Vagina (tissue), 2 donors: ENCODE measurements around the gene ASPG. TPM values are rescaled to one million over a fixed set of nuclear protein-coding genes. Genes with fewer than 3 reads are reported as not detected.

Source experiments
- DNase-seq, 2 donors: peaks; one replicate each; pipeline ENCODE4 v3.0.0-alpha.2; 2017; ENCODE audit errors: extremely low spot score in 2 of 2
- H3K27ac ChIP-seq: fragments of 200-600 bp; sonication (generic); one replicate; pipeline ENCODE4 v1.5.1; 2019
- H3K27me3 ChIP-seq: fragments of 200-600 bp; sonication (generic); one replicate; pipeline ENCODE4 v1.5.1; 2019
- H3K36me3 ChIP-seq, 2 donors: fragments of 200-600 bp; sonication (generic); one replicate each; pipeline ENCODE4 v1.5.1; 2017 to 2019
- H3K4me1 ChIP-seq: fragments of 200-600 bp; sonication (generic); one replicate; pipeline ENCODE4 v1.5.1; 2019
- H3K4me3 ChIP-seq, 2 donors: fragments of 200-600 bp; sonication (generic); 1 replicate in 1 of 2; 2 replicates in 1 of 2; pipeline ENCODE4 v1.5.1; 2016 to 2019
- H3K9me3 ChIP-seq: fragments of 200-600 bp; sonication (generic); one replicate; pipeline ENCODE4 v1.5.1; 2019
- POLR2A ChIP-seq, 2 donors: fragments of 450-650 bp; IDR thresholded peaks; one replicate each; pipeline ENCODE4 v1.6.1; 2017; ENCODE audit warnings: antibody characterized with exemption in 2 of 2, mild to moderate bottlenecking in 2 of 2, moderate library complexity in 2 of 2
- POLR2AphosphoS5 ChIP-seq, 2 donors: sonication (generic); formaldehyde crosslinking; IDR thresholded peaks; one replicate each; pipeline ENCODE4 v1.9.0; 2017; ENCODE audit warnings: antibody characterized with exemption in 2 of 2, mild to moderate bottlenecking in 2 of 2, low read depth in 1 of 2; ENCODE audit not compliant: insufficient read depth in 1 of 2
- intact Hi-C: fragments of 100-400 bp; cut with DNase I; formaldehyde crosslinking; loops from one replicate; pipeline ENCODE4 v1.15.1; 2023
- total RNA-seq: library from RNA; depleted of rRNA; stranded (reverse); fragments of >200 nt; gene quantifications from one replicate; pipeline ENCODE4 v1.2.3, GENCODE V29; 2016
- TF ChIP-seq, protein P1 (sequence below), 3 experiments: fragments of 450-650 bp in 2 of 3; fragments of 200-600 bp in 1 of 3; sonication (generic) in 1 of 3; IDR thresholded peaks; one replicate each; pipeline ENCODE4 v1.5.1; 2017 to 2019; ENCODE audit warnings: antibody characterized with exemption in 3 of 3, mild to moderate bottlenecking in 2 of 3, moderate library complexity in 2 of 3

Gene ASPG
- total RNA-seq, 1 donor from 2014 or later, result 3.7 TPM

DNA sequence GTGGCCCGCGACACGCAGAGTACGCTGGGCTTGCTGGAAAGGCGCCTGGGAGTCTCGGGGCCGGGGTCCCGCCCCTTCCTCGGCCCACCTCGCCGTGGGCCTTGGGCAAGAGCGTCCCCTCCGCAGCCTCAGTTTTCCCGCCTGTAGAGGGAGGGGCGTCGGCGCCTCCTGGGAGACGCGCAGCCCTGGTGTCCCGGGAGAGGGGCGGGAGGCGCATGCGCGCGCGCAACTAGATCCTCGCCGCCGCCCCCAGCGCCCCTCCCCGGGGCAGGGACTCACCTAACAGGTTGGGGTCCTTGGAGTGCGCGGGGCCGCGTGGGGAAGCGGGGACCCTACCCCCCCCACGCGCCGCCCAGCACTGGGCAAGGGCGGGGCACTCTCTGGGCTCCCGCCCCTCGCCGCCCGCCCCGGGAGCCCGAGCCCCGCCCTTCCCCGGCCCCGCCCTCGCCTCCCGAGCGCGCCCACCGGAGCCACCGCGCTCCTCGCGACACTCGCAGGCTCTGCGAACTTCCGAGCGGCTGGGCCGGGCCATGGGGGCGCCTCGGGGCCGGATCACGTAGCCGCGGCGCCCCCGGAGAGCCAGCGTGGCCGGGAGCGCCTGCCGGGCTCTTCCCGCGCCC lies 52.7 kb downstream of the ASPG start, which contains the start of gene KIF26A:
KIF26A (plus strand) TSS at position 490 of the 620 bp plus-strand sequence. CDS start 136 bp downstream, outside the sequence.
- intact Hi-C loops, result loop anchor here (5.0 to 10.0 kb wide), 2 partner anchors 427 to 499 kb away; no protein-coding TSS in a partner anchor
- H3K4me1 ChIP-seq, result peaks cover 48% of the 10 kb centered on the region

DNA sequence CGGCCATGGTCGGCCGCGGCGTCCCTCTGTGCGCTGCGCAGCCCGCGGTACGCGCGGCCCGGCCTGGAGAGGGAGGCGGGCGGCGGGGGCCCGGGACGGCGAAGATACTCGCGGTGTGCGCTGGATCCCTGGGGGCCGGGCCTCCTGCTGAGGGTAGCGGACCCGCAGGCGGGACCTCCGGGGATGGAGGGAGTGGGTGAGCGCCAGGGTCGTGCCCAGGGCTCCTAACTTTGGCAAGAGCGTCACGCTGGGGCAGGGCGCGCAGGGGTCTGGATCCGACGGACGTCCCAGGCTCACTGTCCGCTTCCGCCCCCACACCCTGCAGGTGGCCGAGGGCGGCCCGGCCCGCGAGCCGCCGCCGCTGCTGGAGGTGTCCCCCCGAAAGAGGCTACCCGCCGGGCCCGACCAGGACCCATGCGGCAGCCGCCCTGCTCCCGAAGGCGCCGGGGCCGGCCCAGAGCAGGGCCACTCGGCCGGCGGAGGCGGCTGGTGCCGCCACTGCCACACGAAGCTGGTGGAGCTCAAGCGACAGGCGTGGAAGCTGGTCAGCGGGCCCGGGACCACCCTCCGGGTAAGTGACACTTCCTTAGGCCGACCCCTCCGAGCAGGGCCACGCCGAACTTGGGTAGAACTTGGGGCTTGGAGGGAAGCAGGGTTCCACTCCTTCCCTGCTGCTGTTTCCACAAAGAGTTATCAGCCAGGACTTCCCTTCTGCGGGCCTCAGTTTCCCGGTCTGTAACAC lies 53.4 kb downstream of the ASPG start:
- H3K4me3 ChIP-seq, result peak overlapping the region; percentile 52 to 56
- TF ChIP-seq, protein P1, sequence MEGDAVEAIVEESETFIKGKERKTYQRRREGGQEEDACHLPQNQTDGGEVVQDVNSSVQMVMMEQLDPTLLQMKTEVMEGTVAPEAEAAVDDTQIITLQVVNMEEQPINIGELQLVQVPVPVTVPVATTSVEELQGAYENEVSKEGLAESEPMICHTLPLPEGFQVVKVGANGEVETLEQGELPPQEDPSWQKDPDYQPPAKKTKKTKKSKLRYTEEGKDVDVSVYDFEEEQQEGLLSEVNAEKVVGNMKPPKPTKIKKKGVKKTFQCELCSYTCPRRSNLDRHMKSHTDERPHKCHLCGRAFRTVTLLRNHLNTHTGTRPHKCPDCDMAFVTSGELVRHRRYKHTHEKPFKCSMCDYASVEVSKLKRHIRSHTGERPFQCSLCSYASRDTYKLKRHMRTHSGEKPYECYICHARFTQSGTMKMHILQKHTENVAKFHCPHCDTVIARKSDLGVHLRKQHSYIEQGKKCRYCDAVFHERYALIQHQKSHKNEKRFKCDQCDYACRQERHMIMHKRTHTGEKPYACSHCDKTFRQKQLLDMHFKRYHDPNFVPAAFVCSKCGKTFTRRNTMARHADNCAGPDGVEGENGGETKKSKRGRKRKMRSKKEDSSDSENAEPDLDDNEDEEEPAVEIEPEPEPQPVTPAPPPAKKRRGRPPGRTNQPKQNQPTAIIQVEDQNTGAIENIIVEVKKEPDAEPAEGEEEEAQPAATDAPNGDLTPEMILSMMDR (IDR thresholded peaks at IDR 0.05), result no peak
- no peaks in the 10 kb centered on the region for H3K27me3 ChIP-seq
- H3K4me1 ChIP-seq, result peaks cover 48% of the 10 kb centered on the region
- no peak for DNase-seq
- H3K9me3 ChIP-seq, result no peaks in the 10 kb centered on the region
- intact Hi-C loops, result loop anchor here (5.0 to 10.0 kb wide), 2 partner anchors 426 to 498 kb away; no protein-coding TSS in a partner anchor
- H3K36me3 ChIP-seq, result no peaks in the 10 kb centered on the region
- H3K27ac ChIP-seq, result peak overlapping the region; percentile 15

More for the DNA sequence above, 52.7 kb downstream of the ASPG start, which contains the start of gene KIF26A:
- H3K9me3 ChIP-seq, result no peaks in the 10 kb centered on the region
- peak within 1 kb of the TSS; percentile 15 for H3K27ac ChIP-seq
- no peak for DNase-seq
- H3K27me3 ChIP-seq, result no peaks in the 10 kb centered on the region
- peak within 1 kb of the TSS; percentile 52 to 56 for H3K4me3 ChIP-seq
- TF ChIP-seq POLR2A (IDR thresholded peaks at IDR 0.05) (no peak), POLR2AphosphoS5 (IDR thresholded peaks at IDR 0.05; ENCODE audit: insufficient read depth in 1 of 2, low read depth in 1 of 2) (no peak)
- TF ChIP-seq, protein P1 (IDR thresholded peaks at IDR 0.05), result no peak
- no peaks in the 10 kb centered on the region for H3K36me3 ChIP-seq

DNA sequence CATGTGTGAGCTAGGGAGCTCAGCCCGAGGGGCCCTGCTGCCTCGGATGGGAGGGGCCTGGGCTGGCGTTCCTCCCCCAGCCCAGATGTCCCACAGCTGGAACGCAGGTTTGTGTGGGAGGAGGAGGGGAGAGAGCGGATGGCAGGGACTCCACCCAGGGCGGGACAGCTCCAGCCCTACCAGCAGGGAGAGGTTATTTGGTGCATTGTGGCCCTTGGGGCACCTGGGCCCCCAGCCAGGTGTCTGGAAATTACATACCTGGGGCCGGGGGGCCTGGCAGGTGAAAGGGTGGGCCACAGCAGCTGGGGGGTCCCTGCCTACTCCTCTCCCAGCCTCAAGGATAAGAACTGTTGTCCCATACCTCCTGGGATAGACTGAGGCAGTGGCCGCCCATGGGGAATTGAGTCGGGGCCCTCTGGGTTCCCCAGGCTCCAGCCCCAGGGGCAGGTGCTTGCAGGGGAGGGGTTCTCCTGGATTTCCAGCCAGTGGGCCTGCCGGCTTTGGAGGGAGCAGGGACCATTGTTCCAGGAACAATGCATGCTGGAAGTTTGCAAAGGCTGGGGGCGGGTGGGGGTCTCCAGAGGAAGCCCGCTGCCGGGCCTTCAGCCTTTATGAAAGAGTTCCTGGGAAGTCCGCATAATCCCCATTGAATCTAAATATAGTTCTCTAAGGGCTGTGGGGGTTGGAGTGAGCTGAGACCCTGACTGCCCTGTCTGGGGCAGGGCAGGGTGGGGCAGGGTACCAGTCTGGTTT lies 54.1 kb downstream of the ASPG start:
- Histone ChIP-seq H3K9me3 (no peaks in the 10 kb centered on the region), H3K4me3 (peak overlapping the region; percentile 52 to 56), H3K27ac (peak overlapping the region; percentile 15), H3K27me3 (no peaks in the 10 kb centered on the region), H3K36me3 (no peaks in the 10 kb centered on the region), H3K4me1 (peaks cover 48% of the 10 kb centered on the region)
- intact Hi-C loops, result loop anchor here (5.0 to 10.0 kb wide), 2 partner anchors 425 to 498 kb away; no protein-coding TSS in a partner anchor
- no peak for DNase-seq
- TF ChIP-seq POLR2AphosphoS5 (IDR thresholded peaks at IDR 0.05; ENCODE audit: insufficient read depth in 1 of 2, low read depth in 1 of 2) (no peak), POLR2A (IDR thresholded peaks at IDR 0.05) (no peak)
- TF ChIP-seq, protein P1 (IDR thresholded peaks at IDR 0.05), result no peak

DNA sequence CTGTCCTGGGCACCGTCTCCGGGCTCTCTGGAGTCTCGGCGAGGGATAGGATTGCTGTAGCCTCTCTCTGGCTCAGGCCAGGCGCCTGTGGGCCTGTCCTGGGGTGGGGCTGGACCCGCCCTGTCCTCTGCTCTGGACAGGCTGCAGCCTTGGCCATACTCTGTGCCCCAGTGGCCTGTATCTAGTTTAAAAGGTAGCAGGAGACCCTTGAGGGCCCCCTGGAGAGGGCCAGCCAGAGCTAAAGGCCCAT lies 54.6 kb downstream of the ASPG start:
- Histone ChIP-seq H3K9me3 (no peaks in the 10 kb centered on the region), H3K27ac (no peak overlapping the region), H3K4me1 (peaks cover 46% of the 10 kb centered on the region), H3K4me3 (peak overlapping the region in 1 of 2 donors; percentile 52), H3K27me3 (no peaks in the 10 kb centered on the region), H3K36me3 (no peaks in the 10 kb centered on the region)
- intact Hi-C loops, result no loop called here
- DNase-seq, result no peak
- TF ChIP-seq POLR2AphosphoS5 (IDR thresholded peaks at IDR 0.05; ENCODE audit: insufficient read depth in 1 of 2, low read depth in 1 of 2), result no peak
- TF ChIP-seq POLR2A (IDR thresholded peaks at IDR 0.05), result no peak
- TF ChIP-seq, protein P1 (IDR thresholded peaks at IDR 0.05), result no peak
